MM.1S (cell line): ENCODE results near the gene PADI3.

Experiments
- DNase-seq: peaks from one replicate; pipeline ENCODE4 v3.0.0-alpha.2; 2015
- H2AFZ ChIP-seq: fragments of 300-600 bp; sonication (generic); 2 replicates; pipeline ENCODE4 v1.6.0; 2016; ENCODE audit warnings: antibody characterized with exemption, low read length
- H3F3A ChIP-seq: fragments of 300-600 bp; sonication (generic); 2 replicates; pipeline ENCODE4 v1.6.1; 2016; ENCODE audit warnings: mild to moderate bottlenecking, antibody characterized with exemption, low read length, moderate library complexity, mixed read lengths; ENCODE audit not compliant: insufficient read depth
- H3K27ac ChIP-seq: fragments of 300-600 bp; sonication (generic); 2 replicates; pipeline ENCODE4 v1.5.1; 2016; ENCODE audit warnings: mild to moderate bottlenecking, low read length
- H3K27me3 ChIP-seq: fragments of 300-600 bp; sonication (generic); replicated peaks from 2 replicates; pipeline ENCODE4 v1.6.0; 2016; ENCODE audit warnings: low read length; ENCODE audit not compliant: insufficient read depth
- H3K36me3 ChIP-seq: fragments of 300-600 bp; sonication (generic); replicated peaks from 2 replicates; pipeline ENCODE4 v1.6.1; 2016; ENCODE audit warnings: mild to moderate bottlenecking, low read length, mixed read lengths; ENCODE audit not compliant: insufficient read depth
- H3K4me1 ChIP-seq: fragments of 300-600 bp; sonication (generic); 2 replicates; pipeline ENCODE4 v1.6.1; 2016; ENCODE audit warnings: low read length, mixed read lengths
- H3K4me2 ChIP-seq: fragments of 300-600 bp; sonication (generic); 2 replicates; pipeline ENCODE4 v1.6.0; 2016; ENCODE audit warnings: low read depth, low read length
- H3K4me3 ChIP-seq: fragments of 300-600 bp; sonication (generic); 2 replicates; pipeline ENCODE4 v1.5.1; 2016; ENCODE audit warnings: low read length, mixed read lengths
- H3K79me2 ChIP-seq: fragments of 300-600 bp; sonication (generic); 2 replicates; pipeline ENCODE4 v1.6.1; 2016; ENCODE audit warnings: mixed run types, low read length, mixed read lengths
- H3K9ac ChIP-seq: fragments of 300-600 bp; sonication (generic); 2 replicates; pipeline ENCODE4 v1.6.1; 2016; ENCODE audit warnings: low read length, mixed read lengths
- H3K9me2 ChIP-seq: fragments of 300-600 bp; sonication (generic); replicated peaks from 2 replicates; pipeline ENCODE4 v1.6.1; 2016; ENCODE audit warnings: mild to moderate bottlenecking, low read length, mixed read lengths; ENCODE audit not compliant: insufficient read depth
- H3K9me3 ChIP-seq: fragments of 300-600 bp; sonication (generic); replicated peaks from 2 replicates; pipeline ENCODE4 v1.6.1; 2016; ENCODE audit warnings: mild to moderate bottlenecking, low read length, mixed read lengths; ENCODE audit not compliant: insufficient read depth
- H4K20me1 ChIP-seq: fragments of 300-600 bp; sonication (generic); 2 replicates; pipeline ENCODE4 v1.6.1; 2016; ENCODE audit warnings: mild to moderate bottlenecking, low read length, moderate library complexity, mixed read lengths; ENCODE audit not compliant: insufficient read depth
- CTCF ChIP-seq: fragments of 300-600 bp; sonication (generic); IDR thresholded peaks from 2 replicates; pipeline ENCODE4 v1.5.1; 2016; ENCODE audit warnings: antibody characterized with exemption, low read length, mixed read lengths
- EZH2 ChIP-seq: fragments of 300-600 bp; sonication (generic); optimal IDR thresholded peaks from 2 replicates; pipeline ENCODE3; 2017; ENCODE audit warnings: low read depth, mild to moderate bottlenecking, antibody characterized with exemption, low read length, mixed read lengths
- EZH2phosphoT487 ChIP-seq: fragments of 300-600 bp; sonication (generic); IDR thresholded peaks from 2 replicates; pipeline ENCODE4 v1.6.1; 2018; ENCODE audit warnings: antibody characterized with exemption, low read length

Gene PADI3

GRCh38 chr1:17248781-17249180 is at the start of gene PADI3:
PADI3 (plus strand) TSS chr1:17249098; CDS start chr1:17249138, 40 bp downstream.
- TF ChIP-seq CTCF (no peak), EZH2 (no peak), EZH2phosphoT487 (no peak)
- H3K9me2 ChIP-seq: no peaks in the 10 kb centered on the region
- H3K4me2 ChIP-seq: no peak within 1 kb of the TSS
- H3K27ac ChIP-seq: no peak within 1 kb of the TSS
- H3K4me1 ChIP-seq: no peaks in the 10 kb centered on the region
- H4K20me1 ChIP-seq: no peaks in the 10 kb centered on the region
- no peaks in the 10 kb centered on the region for H3K79me2 ChIP-seq
- no peaks in the 10 kb centered on the region for H3F3A ChIP-seq
- no peak within 1 kb of the TSS for H3K4me3 ChIP-seq
- no peak within 1 kb of the TSS for H2AFZ ChIP-seq
- H3K36me3 ChIP-seq: no peaks in the 10 kb centered on the region
- H3K27me3 ChIP-seq: peaks cover 97% of the 10 kb centered on the region
- no peak within 1 kb of the TSS for H3K9ac ChIP-seq
- H3K9me3 ChIP-seq: no peaks in the 10 kb centered on the region
- DNase-seq: no peak

- H2AFZ ChIP-seq: no peak overlapping the region
- DNase-seq: no peak
- TF ChIP-seq EZH2 (no peak), CTCF (no peak), EZH2phosphoT487 (no peak)
- H3K27ac ChIP-seq: no peak overlapping the region
- H4K20me1 ChIP-seq: no peaks in the 10 kb centered on the region
- no peaks in the 10 kb centered on the region for H3K79me2 ChIP-seq
- H3K36me3 ChIP-seq: no peaks in the 10 kb centered on the region
- H3K9me3 ChIP-seq: no peaks in the 10 kb centered on the region
- H3K9me2 ChIP-seq: no peaks in the 10 kb centered on the region
- H3F3A ChIP-seq: no peaks in the 10 kb centered on the region
- no peaks in the 10 kb centered on the region for H3K4me1 ChIP-seq
- no peak overlapping the region for H3K9ac ChIP-seq
- H3K4me2 ChIP-seq: no peak overlapping the region
- no peak overlapping the region for H3K4me3 ChIP-seq
- H3K27me3 ChIP-seq: peaks cover 99% of the 10 kb centered on the region
These were observed 49.4 kb upstream of the PADI3 start for GRCh38 chr1:17199267-17200044.

- Histone ChIP-seq H3K27me3 (peaks cover 99% of the 10 kb centered on the region), H3K36me3 (no peaks in the 10 kb centered on the region), H3K4me2 (no peak overlapping the region), H3K9me3 (no peaks in the 10 kb centered on the region), H3K9me2 (no peaks in the 10 kb centered on the region), H3F3A (no peaks in the 10 kb centered on the region), H3K4me1 (no peaks in the 10 kb centered on the region), H2AFZ (no peak overlapping the region), H3K27ac (no peak overlapping the region), H4K20me1 (no peaks in the 10 kb centered on the region), H3K9ac (no peak overlapping the region), H3K79me2 (no peaks in the 10 kb centered on the region), H3K4me3 (no peak overlapping the region)
- DNase-seq: no peak
- no peak for TF ChIP-seq EZH2
- no peak for TF ChIP-seq CTCF
- no peak for TF ChIP-seq EZH2phosphoT487
These were observed 48.7 kb upstream of the PADI3 start for GRCh38 chr1:17200246-17200645.
